Loucy (cell line): Measurements from ENCODE around the gene RAD51B.

Source experiments
- CTCF ChIP-seq: fragments of 200-600 bp; sonication (generic); conservative IDR thresholded peaks from 2 replicates; pipeline ENCODE4 v1.5.1; 2014; ENCODE audit warnings: mild to moderate bottlenecking, antibody characterized with exemption, low read length
- EZH2phosphoT487 ChIP-seq: fragments of 200-600 bp; IDR thresholded peaks from 2 replicates; pipeline ENCODE4 v1.6.1; 2018; ENCODE audit warnings: antibody characterized with exemption, mild to moderate bottlenecking, moderate library complexity, borderline replicate concordance

GRCh38 chr14:68680541-68681051 lies 861.0 kb downstream of the RAD51B start:
- TF ChIP-seq CTCF, result no peak
- no peak for TF ChIP-seq EZH2phosphoT487
